Measurements from ENCODE around the gene LSR.
A peak's percentile ranks its signal among the peaks of the same experiment; 100 is the strongest.

LSR gene

DNA sequence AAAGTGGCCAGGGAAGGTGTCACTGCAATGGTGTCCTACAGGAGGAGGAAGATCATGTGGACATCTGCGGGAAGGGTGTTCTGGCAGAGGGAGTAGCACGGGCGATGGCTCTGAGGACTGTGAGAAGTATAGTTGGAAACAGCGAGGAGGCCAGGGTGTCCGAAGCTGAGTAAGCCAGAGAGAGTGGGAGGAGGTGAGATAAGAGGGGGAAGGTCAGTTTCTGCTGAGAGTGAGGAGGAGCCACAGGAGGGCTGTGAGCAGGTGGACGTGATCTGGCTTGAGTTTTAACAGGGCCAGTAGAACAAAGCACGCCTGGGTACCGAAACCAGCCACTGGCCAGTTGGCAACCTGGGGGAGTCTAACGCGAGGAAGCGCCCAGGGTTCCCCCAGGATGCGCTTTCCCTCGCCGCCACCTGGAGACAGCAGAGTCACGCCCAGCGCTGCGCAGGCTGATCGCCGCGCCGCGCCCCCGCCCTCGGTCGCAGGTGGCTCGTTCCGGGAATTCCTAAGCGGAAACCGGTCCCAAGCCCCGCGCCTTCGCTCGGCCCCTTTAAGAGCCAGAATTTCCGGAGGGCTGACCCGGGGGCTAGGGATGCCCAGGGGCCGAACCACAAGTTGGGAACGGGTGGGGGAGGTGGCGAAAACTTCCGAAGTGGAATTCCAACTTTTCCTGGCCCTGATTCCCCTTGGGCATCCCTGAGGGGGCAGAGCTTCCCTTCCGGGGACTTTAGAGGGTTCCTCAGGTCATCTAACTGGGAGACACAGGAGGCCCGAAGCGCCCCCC is 1.1 kb upstream of the LSR start (continued):
- TF ChIP-seq ZSCAN23 (tag by site-specific recombination; IDR thresholded peaks at IDR 0.05) = no peak
- TF ChIP-seq, protein P1, sequence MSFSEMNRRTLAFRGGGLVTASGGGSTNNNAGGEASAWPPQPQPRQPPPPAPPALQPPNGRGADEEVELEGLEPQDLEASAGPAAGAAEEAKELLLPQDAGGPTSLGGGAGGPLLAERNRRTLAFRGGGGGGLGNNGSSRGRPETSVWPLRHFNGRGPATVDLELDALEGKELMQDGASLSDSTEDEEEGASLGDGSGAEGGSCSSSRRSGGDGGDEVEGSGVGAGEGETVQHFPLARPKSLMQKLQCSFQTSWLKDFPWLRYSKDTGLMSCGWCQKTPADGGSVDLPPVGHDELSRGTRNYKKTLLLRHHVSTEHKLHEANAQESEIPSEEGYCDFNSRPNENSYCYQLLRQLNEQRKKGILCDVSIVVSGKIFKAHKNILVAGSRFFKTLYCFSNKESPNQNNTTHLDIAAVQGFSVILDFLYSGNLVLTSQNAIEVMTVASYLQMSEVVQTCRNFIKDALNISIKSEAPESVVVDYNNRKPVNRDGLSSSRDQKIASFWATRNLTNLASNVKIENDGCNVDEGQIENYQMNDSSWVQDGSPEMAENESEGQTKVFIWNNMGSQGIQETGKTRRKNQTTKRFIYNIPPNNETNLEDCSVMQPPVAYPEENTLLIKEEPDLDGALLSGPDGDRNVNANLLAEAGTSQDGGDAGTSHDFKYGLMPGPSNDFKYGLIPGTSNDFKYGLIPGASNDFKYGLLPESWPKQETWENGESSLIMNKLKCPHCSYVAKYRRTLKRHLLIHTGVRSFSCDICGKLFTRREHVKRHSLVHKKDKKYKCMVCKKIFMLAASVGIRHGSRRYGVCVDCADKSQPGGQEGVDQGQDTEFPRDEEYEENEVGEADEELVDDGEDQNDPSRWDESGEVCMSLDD (tag by site-specific recombination; IDR thresholded peaks at IDR 0.05) = no peak
- peak; percentile 87 for TF ChIP-seq EGR2 (tag by site-specific recombination; IDR thresholded peaks at IDR 0.05; ENCODE audit: low read depth)
- TF ChIP-seq GLI2 (tag by site-specific recombination; IDR thresholded peaks at IDR 0.05; ENCODE audit: borderline replicate concordance, low read depth) = 0 out of 2 replicates have a peak, but pooled peaks have one; percentile 34
- no peak for TF ChIP-seq SP3 (tag by site-specific recombination; IDR thresholded peaks at IDR 0.05)
- TF ChIP-seq YY1 (tag by site-specific recombination; IDR thresholded peaks at IDR 0.05) = peak; percentile 55; the same call in 1 of the 2 replicates
- peak; percentile 42 for TF ChIP-seq ZBTB17 (tag by site-specific recombination; IDR thresholded peaks at IDR 0.05)
- no peak for TF ChIP-seq ZNF473 (tag by site-specific recombination; IDR thresholded peaks at IDR 0.05)
- TF ChIP-seq, protein P2, sequence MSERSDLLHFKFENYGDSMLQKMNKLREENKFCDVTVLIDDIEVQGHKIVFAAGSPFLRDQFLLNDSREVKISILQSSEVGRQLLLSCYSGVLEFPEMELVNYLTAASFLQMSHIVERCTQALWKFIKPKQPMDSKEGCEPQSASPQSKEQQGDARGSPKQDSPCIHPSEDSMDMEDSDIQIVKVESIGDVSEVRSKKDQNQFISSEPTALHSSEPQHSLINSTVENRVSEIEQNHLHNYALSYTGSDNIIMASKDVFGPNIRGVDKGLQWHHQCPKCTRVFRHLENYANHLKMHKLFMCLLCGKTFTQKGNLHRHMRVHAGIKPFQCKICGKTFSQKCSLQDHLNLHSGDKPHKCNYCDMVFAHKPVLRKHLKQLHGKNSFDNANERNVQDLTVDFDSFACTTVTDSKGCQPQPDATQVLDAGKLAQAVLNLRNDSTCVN (tag by site-specific recombination; optimal IDR thresholded peaks at IDR 0.05) = peak; percentile 60
- TF ChIP-seq ZNF530 (tag by site-specific recombination; IDR thresholded peaks at IDR 0.05; ENCODE audit: low read depth) = no peak
- TF ChIP-seq ZNF248 (tag by site-specific recombination; IDR thresholded peaks at IDR 0.05) = no peak
- TF ChIP-seq, protein P3, sequence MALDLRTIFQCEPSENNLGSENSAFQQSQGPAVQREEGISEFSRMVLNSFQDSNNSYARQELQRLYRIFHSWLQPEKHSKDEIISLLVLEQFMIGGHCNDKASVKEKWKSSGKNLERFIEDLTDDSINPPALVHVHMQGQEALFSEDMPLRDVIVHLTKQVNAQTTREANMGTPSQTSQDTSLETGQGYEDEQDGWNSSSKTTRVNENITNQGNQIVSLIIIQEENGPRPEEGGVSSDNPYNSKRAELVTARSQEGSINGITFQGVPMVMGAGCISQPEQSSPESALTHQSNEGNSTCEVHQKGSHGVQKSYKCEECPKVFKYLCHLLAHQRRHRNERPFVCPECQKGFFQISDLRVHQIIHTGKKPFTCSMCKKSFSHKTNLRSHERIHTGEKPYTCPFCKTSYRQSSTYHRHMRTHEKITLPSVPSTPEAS (tag by site-specific recombination; IDR thresholded peaks at IDR 0.05) = no peak; the same call in none of the 2 replicates
- TF ChIP-seq ZNF560 (tag by site-specific recombination; IDR thresholded peaks at IDR 0.05; ENCODE audit: borderline replicate concordance) = no peak
- no peak for TF ChIP-seq ZNF274 (IDR thresholded peaks at IDR 0.05; ENCODE audit: low read length)
- TF ChIP-seq ZNF274 (tag by site-specific recombination; IDR thresholded peaks at IDR 0.05; ENCODE audit: borderline replicate concordance) = no peak
- TF ChIP-seq SP2 (tag by site-specific recombination; IDR thresholded peaks at IDR 0.05) = peak; percentile 52
- TF ChIP-seq ZNF112 (tag by site-specific recombination; IDR thresholded peaks at IDR 0.05) = no peak
- TF ChIP-seq ZNF24 (tag by site-specific recombination; IDR thresholded peaks at IDR 0.05) = 0 out of 2 replicates have a peak, but pooled peaks have one; percentile 16
- peak; percentile 62; the same call in 1 of the 2 replicates for TF ChIP-seq ZSCAN30 (tag by site-specific recombination; IDR thresholded peaks at IDR 0.05)
- no peak for TF ChIP-seq ZNF37A (tag by site-specific recombination; IDR thresholded peaks at IDR 0.05)
- no peak; the same call in 1 of the 2 replicates for TF ChIP-seq ZNF768 (tag by site-specific recombination; IDR thresholded peaks at IDR 0.05)
- peak; percentile 48; the same call in 1 of the 2 replicates for TF ChIP-seq ZNF677 (tag by site-specific recombination; IDR thresholded peaks at IDR 0.05)
- peak; percentile 0 for TF ChIP-seq ZNF2 (tag by site-specific recombination; IDR thresholded peaks at IDR 0.05)
- TF ChIP-seq, protein P4, sequence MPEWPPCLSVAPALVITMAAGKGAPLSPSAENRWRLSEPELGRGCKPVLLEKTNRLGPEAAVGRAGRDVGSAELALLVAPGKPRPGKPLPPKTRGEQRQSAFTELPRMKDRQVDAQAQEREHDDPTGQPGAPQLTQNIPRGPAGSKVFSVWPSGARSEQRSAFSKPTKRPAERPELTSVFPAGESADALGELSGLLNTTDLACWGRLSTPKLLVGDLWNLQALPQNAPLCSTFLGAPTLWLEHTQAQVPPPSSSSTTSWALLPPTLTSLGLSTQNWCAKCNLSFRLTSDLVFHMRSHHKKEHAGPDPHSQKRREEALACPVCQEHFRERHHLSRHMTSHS (tag by site-specific recombination; IDR thresholded peaks at IDR 0.05) = no peak
- TF ChIP-seq KLF16 (tag by site-specific recombination; IDR thresholded peaks at IDR 0.05) = no peak; the same call in 1 of the 2 replicates
- TF ChIP-seq ZNF211 (tag by site-specific recombination; IDR thresholded peaks at IDR 0.05; ENCODE audit: low read depth) = no peak
- TF ChIP-seq, protein P5, sequence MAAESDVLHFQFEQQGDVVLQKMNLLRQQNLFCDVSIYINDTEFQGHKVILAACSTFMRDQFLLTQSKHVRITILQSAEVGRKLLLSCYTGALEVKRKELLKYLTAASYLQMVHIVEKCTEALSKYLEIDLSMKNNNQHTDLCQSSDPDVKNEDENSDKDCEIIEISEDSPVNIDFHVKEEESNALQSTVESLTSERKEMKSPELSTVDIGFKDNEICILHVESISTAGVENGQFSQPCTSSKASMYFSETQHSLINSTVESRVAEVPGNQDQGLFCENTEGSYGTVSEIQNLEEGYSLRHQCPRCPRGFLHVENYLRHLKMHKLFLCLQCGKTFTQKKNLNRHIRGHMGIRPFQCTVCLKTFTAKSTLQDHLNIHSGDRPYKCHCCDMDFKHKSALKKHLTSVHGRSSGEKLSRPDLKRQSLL (tag by site-specific recombination; IDR thresholded peaks at IDR 0.05) = 0 out of 2 replicates have a peak, but pooled peaks have one; percentile 34
- TF ChIP-seq ZBTB21 (tag by site-specific recombination; IDR thresholded peaks at IDR 0.05) = peak; percentile 69
- peak; percentile 66 for TF ChIP-seq KLF10 (tag by site-specific recombination; IDR thresholded peaks at IDR 0.05)
- no peak for TF ChIP-seq ZNF701 (tag by site-specific recombination; IDR thresholded peaks at IDR 0.05)
- TF ChIP-seq ZNF157 (tag by site-specific recombination; IDR thresholded peaks at IDR 0.05) = no peak
- no peak for TF ChIP-seq ZNF510 (tag by site-specific recombination; IDR thresholded peaks at IDR 0.05; ENCODE audit: insufficient replicate concordance)
